Smooth muscle cell (in vitro differentiated cells): ENCODE results near the gene LPP. TPM values are rescaled to one million over a fixed set of nuclear protein-coding genes. Genes with fewer than 3 reads are reported as not detected.

Experiments
- DNase-seq: peaks from one replicate; lab custom pipeline; 2025; ENCODE audit not compliant: unreplicated experiment; lab: John Stamatoyannopoulos, UW
- H2AFZ ChIP-seq: fragments of 200-600 bp; sonication (generic); 2 replicates; pipeline ENCODE4 v1.6.0; 2016; ENCODE audit warnings: antibody characterized with exemption, low read depth, mild to moderate bottlenecking
- H3F3A ChIP-seq: fragments of 200-600 bp; sonication (generic); 2 replicates; pipeline ENCODE4 v1.6.0; 2017; ENCODE audit warnings: antibody characterized with exemption, low read depth
- H3K27ac ChIP-seq: fragments of 200-600 bp; sonication (generic); 2 replicates; pipeline ENCODE4 v1.5.1; 2016; ENCODE audit warnings: low read depth, mild to moderate bottlenecking
- H3K27me3 ChIP-seq: fragments of 200-600 bp; sonication (generic); 2 replicates; pipeline ENCODE4 v1.6.1; 2016; ENCODE audit warnings: low read depth, mild to moderate bottlenecking
- H3K36me3 ChIP-seq: fragments of 200-600 bp; sonication (generic); 2 replicates; pipeline ENCODE4 v1.5.1; 2016; ENCODE audit warnings: low read depth
- H3K4me1 ChIP-seq: fragments of 200-600 bp; sonication (generic); 2 replicates; pipeline ENCODE4 v1.5.1; 2016; ENCODE audit warnings: low read depth
- H3K4me2 ChIP-seq: fragments of 200-600 bp; sonication (generic); 2 replicates; pipeline ENCODE4 v1.6.0; 2016; ENCODE audit warnings: mild to moderate bottlenecking
- H3K4me3 ChIP-seq: fragments of 200-600 bp; sonication (generic); 2 replicates; pipeline ENCODE4 v1.5.1; 2016; ENCODE audit warnings: mild to moderate bottlenecking
- H3K79me2 ChIP-seq: fragments of 200-600 bp; sonication (generic); 2 replicates; pipeline ENCODE4 v1.6.0; 2016; ENCODE audit warnings: low read depth, mild to moderate bottlenecking
- H3K9ac ChIP-seq: fragments of 200-600 bp; sonication (generic); 2 replicates; pipeline ENCODE4 v1.6.0; 2016; ENCODE audit warnings: low read depth
- H3K9me3 ChIP-seq: fragments of 200-600 bp; sonication (generic); replicated peaks from 2 replicates; pipeline ENCODE4 v1.5.1; 2016; ENCODE audit warnings: low read depth
- H4K20me1 ChIP-seq: fragments of 200-600 bp; sonication (generic); 2 replicates; pipeline ENCODE4 v1.6.0; 2016; ENCODE audit warnings: low read depth
- WGBS: methylation state at CpG from one replicate; pipeline ENCODE4 v1.1.7; 2016; ENCODE audit warnings: low lambda C conversion rate; 5-methylcytosine and 5-hydroxymethylcytosine counted together
- polyA plus RNA-seq: library from polyadenylated mRNA; unstranded; fragments of >200 nt; fragmentation: Nextera tagmentation; extraction: Ambion mirVana; gene quantifications from 2 replicates; pipeline ENCODE4 v1.2.1, GENCODE V29; 2016
- total RNA-seq: library from RNA; depleted of rRNA; stranded (reverse); fragments of >200 nt; gene quantifications from 2 replicates; pipeline ENCODE4 v1.2.3, GENCODE V29; 2014
- TF ChIP-seq, protein P1 (sequence below): fragments of 200-600 bp; sonication (generic); IDR thresholded peaks from 2 replicates; pipeline ENCODE4 v1.5.1; 2017; ENCODE audit warnings: borderline replicate concordance, mild to moderate bottlenecking, antibody characterized with exemption; ENCODE audit not compliant: insufficient read depth, poor library complexity, severe bottlenecking

LPP gene
- total and polyA plus RNA-seq, 2 experiments from 2014 or later = 42.3 to 128 TPM

DNA sequence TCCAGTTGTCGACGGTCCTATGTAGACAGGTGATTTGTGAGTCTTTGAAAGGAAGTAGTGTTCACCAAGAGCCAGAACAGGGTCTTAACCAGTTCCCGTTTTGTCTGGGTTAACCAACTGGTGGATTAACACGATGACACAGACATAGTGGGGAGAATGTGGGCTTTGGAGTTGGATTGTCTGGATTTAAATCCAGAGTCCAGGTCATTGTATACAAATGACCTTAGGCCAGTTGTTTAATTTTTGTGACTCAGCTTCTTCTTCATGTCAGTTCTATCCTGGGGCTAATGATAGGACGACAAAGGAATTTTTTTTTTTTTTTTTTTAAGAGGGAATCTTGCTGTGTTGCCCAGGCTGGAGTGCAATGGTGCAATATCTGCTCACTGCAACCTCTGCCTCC lies 126.7 kb downstream of the LPP start:
- Histone ChIP-seq H3F3A (peaks cover 7% of the 10 kb centered on the region), H3K79me2 (peaks cover 76% of the 10 kb centered on the region), H2AFZ (no peak overlapping the region), H3K4me2 (no peak overlapping the region), H3K4me3 (no peak overlapping the region), H3K9ac (no peak overlapping the region), H3K36me3 (no peaks in the 10 kb centered on the region), H3K27ac (peak overlapping the region; percentile 61), H3K27me3 (no peaks in the 10 kb centered on the region), H3K4me1 (peaks cover 17% of the 10 kb centered on the region), H3K9me3 (no peaks in the 10 kb centered on the region), H4K20me1 (peaks cover 63% of the 10 kb centered on the region)
- TF ChIP-seq, protein P1, sequence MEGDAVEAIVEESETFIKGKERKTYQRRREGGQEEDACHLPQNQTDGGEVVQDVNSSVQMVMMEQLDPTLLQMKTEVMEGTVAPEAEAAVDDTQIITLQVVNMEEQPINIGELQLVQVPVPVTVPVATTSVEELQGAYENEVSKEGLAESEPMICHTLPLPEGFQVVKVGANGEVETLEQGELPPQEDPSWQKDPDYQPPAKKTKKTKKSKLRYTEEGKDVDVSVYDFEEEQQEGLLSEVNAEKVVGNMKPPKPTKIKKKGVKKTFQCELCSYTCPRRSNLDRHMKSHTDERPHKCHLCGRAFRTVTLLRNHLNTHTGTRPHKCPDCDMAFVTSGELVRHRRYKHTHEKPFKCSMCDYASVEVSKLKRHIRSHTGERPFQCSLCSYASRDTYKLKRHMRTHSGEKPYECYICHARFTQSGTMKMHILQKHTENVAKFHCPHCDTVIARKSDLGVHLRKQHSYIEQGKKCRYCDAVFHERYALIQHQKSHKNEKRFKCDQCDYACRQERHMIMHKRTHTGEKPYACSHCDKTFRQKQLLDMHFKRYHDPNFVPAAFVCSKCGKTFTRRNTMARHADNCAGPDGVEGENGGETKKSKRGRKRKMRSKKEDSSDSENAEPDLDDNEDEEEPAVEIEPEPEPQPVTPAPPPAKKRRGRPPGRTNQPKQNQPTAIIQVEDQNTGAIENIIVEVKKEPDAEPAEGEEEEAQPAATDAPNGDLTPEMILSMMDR = no peak
- no peak for DNase-seq
- 35% methylated on average over 5 of the region's 5 CpGs for WGBS

- Histone ChIP-seq H3K4me1 (peaks cover 24% of the 10 kb centered on the region), H3K79me2 (peaks cover 68% of the 10 kb centered on the region), H2AFZ (no peak overlapping the region), H4K20me1 (peaks cover 62% of the 10 kb centered on the region), H3K4me3 (no peak overlapping the region), H3K36me3 (no peaks in the 10 kb centered on the region), H3K4me2 (peak overlapping the region; percentile 7), H3F3A (peaks cover 13% of the 10 kb centered on the region), H3K9me3 (no peaks in the 10 kb centered on the region), H3K9ac (no peak overlapping the region), H3K27me3 (no peaks in the 10 kb centered on the region), H3K27ac (peak overlapping the region; percentile 9)
- TF ChIP-seq, protein P1 = no peak
- DNase-seq = no peak
Observed at GRCh38 chr3:188282871-188283270, 128.9 kb downstream of the LPP start.

GRCh38 chr3:188283347-188283746 lies 129.4 kb downstream of the LPP start:
- no peak for DNase-seq
- H2AFZ ChIP-seq = no peak overlapping the region
- H3K36me3 ChIP-seq = no peaks in the 10 kb centered on the region
- H3F3A ChIP-seq = peaks cover 13% of the 10 kb centered on the region
- no peaks in the 10 kb centered on the region for H3K9me3 ChIP-seq
- no peaks in the 10 kb centered on the region for H3K27me3 ChIP-seq
- no peak overlapping the region for H3K9ac ChIP-seq
- peak overlapping the region; percentile 9 for H3K27ac ChIP-seq
- no peak overlapping the region for H3K4me3 ChIP-seq
- H4K20me1 ChIP-seq = peaks cover 59% of the 10 kb centered on the region
- WGBS = 74% methylated on average over 4 of the region's 4 CpGs
- H3K79me2 ChIP-seq = peaks cover 68% of the 10 kb centered on the region
- TF ChIP-seq, protein P1 = no peak
- peaks cover 24% of the 10 kb centered on the region for H3K4me1 ChIP-seq
- no peak overlapping the region for H3K4me2 ChIP-seq

GRCh38 chr3:188284455-188285212 lies 130.7 kb downstream of the LPP start:
- H3K36me3 ChIP-seq = no peaks in the 10 kb centered on the region
- H3K4me1 ChIP-seq = peaks cover 22% of the 10 kb centered on the region
- H3K9me3 ChIP-seq = no peaks in the 10 kb centered on the region
- TF ChIP-seq, protein P1 = no peak
- H3K27ac ChIP-seq = peak overlapping the region; percentile 94
- no peak overlapping the region for H3K4me3 ChIP-seq
- H3K9ac ChIP-seq = peak overlapping the region; percentile 72
- H4K20me1 ChIP-seq = peaks cover 46% of the 10 kb centered on the region
- H3K4me2 ChIP-seq = peak overlapping the region; percentile 30
- H3F3A ChIP-seq = peaks cover 9% of the 10 kb centered on the region
- WGBS = 71% methylated on average over 9 of the region's 9 CpGs
- no peak for DNase-seq
- H3K79me2 ChIP-seq = peaks cover 65% of the 10 kb centered on the region
- H3K27me3 ChIP-seq = no peaks in the 10 kb centered on the region
- no peak overlapping the region for H2AFZ ChIP-seq
